ENCODE data around the gene E2F8. TPM values are rescaled to one million over a fixed set of nuclear protein-coding genes. Genes with fewer than 3 reads are reported as not detected.

E2F8 gene
- polyA plus RNA-seq, 3 donors: not detected

- TF ChIP-seq CTCF (IDR thresholded peaks at IDR 0.05): no peak
- DNase-seq: no peak
- H3K4me2 ChIP-seq (replicated peaks; ENCODE audit: extremely low read depth, low read length, poor library complexity, severe bottlenecking): no peak overlapping the region
- H3K36me3 Mint-ChIP-seq: peaks cover 0 to 4% of the 10 kb centered on the region in 2 donors
- H3K9ac ChIP-seq (ENCODE audit: insufficient read depth, low read length, poor library complexity, severe bottlenecking): no peak overlapping the region
- no peaks in the 10 kb centered on the region for H4K20me1 ChIP-seq (ENCODE audit: insufficient read depth, low read length)
- no peaks in the 10 kb centered on the region for H3K4me1 Mint-ChIP-seq
- no peaks in the 10 kb centered on the region for H3K9me3 ChIP-seq (replicated peaks in 1 of 2; ENCODE audit: control insufficient read depth in 1 of 2, insufficient read depth in 1 of 2, low read length in 2 of 2)
- intact Hi-C loops (cut with micrococcal nuclease): no loop called here
- no peaks in the 10 kb centered on the region for H3K79me2 ChIP-seq (ENCODE audit: insufficient read depth, low read length)
- no peak overlapping the region for H3K4me3 ChIP-seq (replicated peaks in 1 of 3; ENCODE audit: low read depth in 2 of 3, low read length in 3 of 3)
- peaks cover under 1 to 4% of the 10 kb centered on the region in 2 donors for H3K36me3 ChIP-seq (replicated peaks in 1 of 2; ENCODE audit: control insufficient read depth in 1 of 2, insufficient read depth in 2 of 2, low read length in 2 of 2)
- peaks cover 0 to 2% (median 1%) of the 10 kb centered on the region in 3 donors for H3K27me3 Mint-ChIP-seq (ENCODE audit: low read depth in 3 of 3)
- H3K4me1 ChIP-seq (ENCODE audit: control insufficient read depth in 1 of 2, insufficient read depth in 2 of 2, low read length in 2 of 2): no peaks in the 10 kb centered on the region
- H3K27ac Mint-ChIP-seq: peak overlapping the region in 1 of 7 donors; percentile 30
- H3K9me3 Mint-ChIP-seq: peaks cover 0 to 3% (median 1%) of the 10 kb centered on the region in 7 donors
- H3K27ac ChIP-seq (ENCODE audit: low read depth in 1 of 2, low read length in 2 of 2): no peak overlapping the region
- no peaks in the 10 kb centered on the region for H3K27me3 ChIP-seq (ENCODE audit: control insufficient read depth in 2 of 2, insufficient read depth in 2 of 2, low read length in 2 of 2)
- no peak overlapping the region for H3K4me3 Mint-ChIP-seq
- WGBS (ENCODE audit: insufficient coverage): 100% methylated on average over 2 of the region's 3 CpGs
- H2AFZ ChIP-seq (ENCODE audit: insufficient read depth, low read depth, low read length, poor library complexity, severe bottlenecking): no peak overlapping the region
Measured at GRCh38 chr11:19218216-19218615, 22.5 kb downstream of the E2F8 start.

GRCh38 chr11:19216709-19217374 is 23.9 kb downstream of the E2F8 start:
- no peak overlapping the region for H3K27ac ChIP-seq (ENCODE audit: low read depth in 1 of 2, low read length in 2 of 2)
- no peak for TF ChIP-seq CTCF (IDR thresholded peaks at IDR 0.05)
- H3K36me3 ChIP-seq (replicated peaks in 1 of 2; ENCODE audit: control insufficient read depth in 1 of 2, insufficient read depth in 2 of 2, low read length in 2 of 2): no peaks in the 10 kb centered on the region
- no peaks in the 10 kb centered on the region for H3K9me3 ChIP-seq (replicated peaks in 1 of 2; ENCODE audit: control insufficient read depth in 1 of 2, insufficient read depth in 1 of 2, low read length in 2 of 2)
- H3K4me3 Mint-ChIP-seq: no peak overlapping the region
- H3K4me1 ChIP-seq (ENCODE audit: control insufficient read depth in 1 of 2, insufficient read depth in 2 of 2, low read length in 2 of 2): no peaks in the 10 kb centered on the region
- no peak for DNase-seq
- H3K27ac Mint-ChIP-seq: no peak overlapping the region
- intact Hi-C loops (cut with micrococcal nuclease): no loop called here
- peaks cover 0 to 2% (median 1%) of the 10 kb centered on the region in 3 donors for H3K27me3 Mint-ChIP-seq (ENCODE audit: low read depth in 3 of 3)
- no peaks in the 10 kb centered on the region for H3K4me1 Mint-ChIP-seq
- no peak overlapping the region for H2AFZ ChIP-seq (ENCODE audit: insufficient read depth, low read depth, low read length, poor library complexity, severe bottlenecking)
- no peaks in the 10 kb centered on the region for H4K20me1 ChIP-seq (ENCODE audit: insufficient read depth, low read length)
- no peaks in the 10 kb centered on the region for H3K9me3 Mint-ChIP-seq
- H3K9ac ChIP-seq (ENCODE audit: insufficient read depth, low read length, poor library complexity, severe bottlenecking): no peak overlapping the region
- no peaks in the 10 kb centered on the region for H3K27me3 ChIP-seq (ENCODE audit: control insufficient read depth in 2 of 2, insufficient read depth in 2 of 2, low read length in 2 of 2)
- H3K4me2 ChIP-seq (replicated peaks; ENCODE audit: extremely low read depth, low read length, poor library complexity, severe bottlenecking): no peak overlapping the region
- H3K79me2 ChIP-seq (ENCODE audit: insufficient read depth, low read length): no peaks in the 10 kb centered on the region
- no CpG with 5 or more reads among the region's 3 CpGs for WGBS (ENCODE audit: insufficient coverage)
- H3K4me3 ChIP-seq (replicated peaks in 1 of 3; ENCODE audit: low read depth in 2 of 3, low read length in 3 of 3): no peak overlapping the region
- H3K36me3 Mint-ChIP-seq: no peaks in the 10 kb centered on the region
